DMS53 treated with DMSO at 0.1 percent for 48 hours (cell line): ENCODE results near the gene HES3.

Experiments
- DNase-seq: peaks from one replicate; lab custom pipeline; 2025; ENCODE audit not compliant: unreplicated experiment; lab: John Stamatoyannopoulos, UW

Gene HES3, protein sequence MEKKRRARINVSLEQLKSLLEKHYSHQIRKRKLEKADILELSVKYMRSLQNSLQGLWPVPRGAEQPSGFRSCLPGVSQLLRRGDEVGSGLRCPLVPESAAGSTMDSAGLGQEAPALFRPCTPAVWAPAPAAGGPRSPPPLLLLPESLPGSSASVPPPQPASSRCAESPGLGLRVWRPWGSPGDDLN

DNA sequence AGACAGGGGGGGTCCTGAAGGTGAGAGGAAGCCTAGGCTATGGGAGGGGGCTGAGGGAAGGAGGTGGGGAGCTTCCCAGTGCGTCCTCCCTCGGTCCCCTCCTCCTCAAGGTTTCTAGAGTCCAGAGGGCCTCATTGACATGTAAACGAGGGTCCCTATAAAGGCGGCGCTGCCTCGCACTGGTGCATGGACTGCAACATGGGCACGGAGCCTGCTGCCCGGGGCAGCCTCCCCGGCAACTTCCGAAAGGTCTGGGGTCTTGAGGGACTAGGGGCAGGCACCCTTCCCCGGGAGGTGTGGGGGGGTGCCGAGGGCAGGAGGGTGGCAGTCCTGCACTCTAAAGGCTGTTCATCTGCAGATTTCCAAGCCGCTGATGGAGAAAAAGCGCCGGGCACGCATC is at the start of gene HES3:
Gene HES3, plus strand, starts transcription at position 187 of the 400 bp plus-strand sequence. Its CDS starts 187 bp downstream, at position 374.
- no peak for DNase-seq

DNA sequence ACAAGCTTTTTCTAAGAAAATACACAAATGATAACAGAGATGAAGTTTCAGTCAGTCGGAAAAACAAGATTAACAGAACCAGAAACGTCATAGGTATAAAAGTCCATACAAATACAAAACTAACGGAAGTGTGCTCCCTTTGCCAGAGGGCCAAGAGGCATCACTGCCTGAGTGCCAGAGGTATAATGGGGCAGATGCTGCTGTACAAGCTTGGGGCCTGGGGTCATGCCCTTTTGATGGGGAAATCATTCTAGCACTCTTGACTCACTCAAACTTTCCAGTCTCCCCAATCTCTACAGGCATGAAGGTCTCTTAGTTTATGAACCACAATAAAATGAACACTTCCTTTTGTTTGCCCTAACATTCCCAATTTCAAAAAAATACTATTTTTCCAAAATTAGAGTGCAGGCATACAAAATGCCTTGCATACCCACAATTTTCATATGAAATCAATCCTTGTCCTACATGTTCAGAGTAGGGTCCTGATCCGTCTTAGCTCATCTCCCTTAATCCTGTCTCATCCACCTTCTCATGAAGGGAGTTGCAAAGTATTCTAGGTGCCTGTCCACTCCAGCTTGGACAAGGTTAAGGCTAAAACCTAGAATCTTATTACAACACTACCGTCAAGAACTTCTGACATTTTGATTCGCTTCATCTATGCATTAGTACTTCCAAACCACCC is 46.1 kb upstream of the HES3 start:
- no peak for DNase-seq

DNA sequence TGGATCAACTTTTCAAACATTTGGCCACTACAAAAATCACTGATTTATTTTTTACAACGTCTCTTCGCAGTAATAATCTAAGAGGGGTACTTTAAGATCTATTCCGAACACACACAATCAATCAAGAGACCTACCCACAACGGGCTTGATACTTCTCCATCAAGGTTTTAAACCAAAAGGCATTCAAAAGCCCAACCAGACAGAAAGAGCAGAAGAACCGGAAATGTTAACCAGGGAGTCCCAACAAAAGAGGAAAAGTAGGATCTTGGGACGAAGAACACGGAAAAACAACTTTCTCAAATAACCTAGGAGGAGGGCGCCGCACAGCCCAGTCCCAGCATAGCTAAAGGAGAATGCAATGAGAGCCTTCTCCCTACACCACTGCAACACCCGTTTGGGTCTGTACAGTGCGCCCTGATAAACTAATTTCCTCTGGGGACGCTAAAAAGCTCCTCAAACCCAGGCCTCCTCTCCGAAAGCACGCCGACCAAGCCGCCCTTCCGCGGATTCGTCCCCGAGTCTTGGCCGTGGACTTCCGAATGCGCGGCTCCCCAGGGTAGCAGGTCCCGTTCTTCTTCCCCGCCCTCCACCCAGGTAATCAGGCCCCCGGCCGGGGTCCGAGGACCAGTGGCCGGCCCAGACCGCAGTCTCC is 45.2 kb upstream of the HES3 start:
- no peak for DNase-seq

DNA sequence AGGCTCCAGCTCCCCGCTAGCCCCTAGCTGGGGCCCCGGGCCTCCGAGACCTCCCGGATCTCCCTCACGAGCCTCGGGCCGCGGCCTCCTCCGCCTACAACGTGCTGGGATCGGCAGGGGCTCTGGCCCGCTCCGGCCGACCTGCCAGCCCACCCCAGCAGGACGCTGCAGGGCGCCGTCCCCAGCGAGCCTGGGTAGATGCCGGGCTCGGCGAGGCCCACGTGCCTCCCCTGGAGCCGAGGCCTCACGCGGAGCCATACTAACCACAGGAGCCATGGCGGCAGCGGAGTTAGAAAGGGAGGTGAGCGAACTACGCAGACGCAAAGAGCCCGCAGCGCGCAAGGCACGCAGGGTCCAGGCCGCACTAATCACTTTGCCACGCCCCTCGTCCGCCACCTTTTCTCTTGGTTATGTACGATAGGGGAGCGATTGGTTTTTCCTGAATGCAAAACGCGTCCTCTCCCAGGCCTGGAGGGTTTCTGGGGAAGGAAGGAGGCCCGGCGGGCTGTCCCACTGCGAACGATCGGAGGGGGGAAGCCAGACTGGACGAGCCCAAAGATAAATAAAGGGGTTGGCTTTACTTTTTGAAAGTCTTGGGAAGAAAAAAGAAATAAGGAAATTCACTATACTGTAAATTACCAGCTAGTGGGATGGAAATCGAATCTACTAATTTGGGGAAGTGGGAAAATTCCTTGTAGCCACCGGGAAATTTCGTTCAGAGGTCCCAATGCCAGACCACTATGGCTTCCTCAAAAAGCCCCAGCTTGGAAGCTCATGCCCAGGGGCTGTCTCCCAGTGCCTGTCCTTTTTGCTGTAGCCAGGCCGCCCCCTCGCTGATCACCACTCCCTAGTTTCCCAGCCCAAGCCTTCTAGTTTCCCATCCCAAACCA is 44.4 kb upstream of the HES3 start, which contains the start of gene RPL22:
Gene RPL22, minus strand, starts transcription at position 298 of the 890 bp plus-strand sequence. Its CDS starts 22 bp downstream, at position 276.
- peak; percentile 99 for DNase-seq

DNA sequence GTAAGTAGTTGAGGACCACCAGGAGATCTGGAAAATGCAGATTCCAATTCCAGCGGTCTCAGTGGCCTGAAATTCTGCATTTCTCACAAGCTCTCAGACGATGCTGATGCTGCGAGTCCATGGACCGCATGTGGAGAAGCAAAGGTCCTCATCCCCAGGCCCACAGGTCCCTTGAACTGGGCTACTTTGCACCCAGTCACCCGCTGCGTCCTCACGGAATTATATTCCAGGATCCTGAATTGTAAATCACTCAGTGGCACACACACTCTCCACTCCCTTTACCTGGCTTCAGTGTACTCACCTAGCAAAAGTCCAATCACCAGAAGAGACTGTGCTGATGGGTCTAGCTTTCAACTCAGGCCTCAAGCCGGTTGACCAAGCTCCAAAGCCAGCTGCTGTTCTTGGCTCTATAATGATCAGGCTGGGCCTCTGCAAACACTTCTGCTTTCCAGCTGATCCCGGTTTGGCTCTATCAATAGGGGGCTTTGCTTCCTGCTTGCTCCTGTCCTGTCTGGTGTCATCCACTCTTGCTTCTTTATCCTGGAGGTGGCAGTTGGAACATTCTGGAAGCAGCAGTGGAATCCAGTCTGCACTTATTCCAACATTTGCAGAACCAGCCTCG is 43.7 kb upstream of the HES3 start:
- DNase-seq, result no peak

DNA sequence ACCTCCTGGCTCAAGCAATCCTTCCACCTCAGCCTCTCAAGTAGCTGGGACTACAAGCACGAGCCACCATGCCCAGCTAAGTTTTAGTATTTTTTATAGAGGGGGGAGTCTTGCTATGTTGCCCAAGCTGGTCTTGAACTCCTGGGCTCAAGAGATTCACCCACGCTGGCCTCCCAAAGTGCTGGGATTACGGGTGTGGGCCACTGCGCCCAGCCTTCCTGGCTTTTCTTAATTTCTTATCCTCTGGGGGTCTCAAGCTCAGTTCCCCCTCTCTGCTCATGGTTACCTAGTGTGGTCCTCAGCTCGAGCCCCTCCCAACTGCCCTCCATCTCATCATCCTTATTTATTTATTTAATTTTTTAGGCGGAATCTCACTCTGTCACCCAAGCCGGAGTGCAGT is 41.7 kb upstream of the HES3 start:
- DNase-seq, result no peak

DNA sequence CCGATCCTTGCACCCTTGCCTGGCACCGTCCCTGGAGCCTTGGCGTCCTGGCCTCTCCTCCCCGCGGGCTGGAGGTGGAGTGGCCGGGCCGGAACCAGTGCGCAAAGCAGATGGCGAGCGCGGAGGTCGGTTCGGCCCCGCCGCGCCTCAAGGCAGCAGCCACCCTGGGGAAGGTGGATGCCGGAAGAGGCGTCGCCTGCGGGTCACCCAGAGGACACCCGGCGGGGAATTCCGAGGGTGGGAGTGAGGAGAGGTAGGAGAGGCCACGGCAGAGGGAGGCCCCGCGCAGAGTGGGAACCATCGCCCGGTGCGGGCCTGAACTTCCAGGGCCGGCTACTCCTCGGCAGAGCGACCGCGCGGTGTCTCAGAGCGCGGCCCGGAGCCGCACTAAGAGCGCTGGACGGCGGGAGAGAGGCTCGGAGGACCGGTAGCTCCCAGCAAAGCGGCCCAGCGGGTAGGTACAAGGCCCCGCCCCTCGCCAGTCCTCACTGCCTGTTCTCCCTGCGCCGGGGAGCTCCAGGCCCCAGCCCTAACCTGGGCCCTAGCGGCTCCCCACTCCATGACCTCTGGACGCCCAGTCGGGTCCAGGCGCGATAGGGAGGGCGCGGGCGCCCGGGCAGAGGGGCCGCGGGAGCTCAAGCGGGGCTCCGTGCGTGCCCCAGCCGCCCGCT is 38.0 kb upstream of the HES3 start, which contains the start of gene RNF207:
Gene RNF207, plus strand, starts transcription at position 271 of the 671 bp plus-strand sequence. CDS start 417 bp downstream, outside the sequence.
- peak; percentile 79 for DNase-seq

DNA sequence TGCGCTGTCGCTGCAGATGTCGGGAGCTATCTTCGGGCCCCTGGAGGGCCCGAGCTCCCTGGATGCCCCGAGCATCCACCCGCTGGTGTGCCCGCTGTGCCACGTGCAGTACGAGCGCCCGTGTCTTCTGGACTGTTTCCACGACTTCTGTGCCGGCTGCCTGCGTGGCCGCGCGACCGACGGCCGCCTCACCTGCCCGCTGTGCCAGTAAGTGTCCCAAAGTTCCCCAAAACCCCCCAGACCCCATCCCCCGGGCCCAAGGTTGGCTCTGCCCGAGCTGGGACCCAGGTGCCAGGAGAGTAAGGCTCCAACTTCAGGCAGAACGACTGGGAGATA is 37.5 kb upstream of the HES3 start:
- no peak for DNase-seq

DNA sequence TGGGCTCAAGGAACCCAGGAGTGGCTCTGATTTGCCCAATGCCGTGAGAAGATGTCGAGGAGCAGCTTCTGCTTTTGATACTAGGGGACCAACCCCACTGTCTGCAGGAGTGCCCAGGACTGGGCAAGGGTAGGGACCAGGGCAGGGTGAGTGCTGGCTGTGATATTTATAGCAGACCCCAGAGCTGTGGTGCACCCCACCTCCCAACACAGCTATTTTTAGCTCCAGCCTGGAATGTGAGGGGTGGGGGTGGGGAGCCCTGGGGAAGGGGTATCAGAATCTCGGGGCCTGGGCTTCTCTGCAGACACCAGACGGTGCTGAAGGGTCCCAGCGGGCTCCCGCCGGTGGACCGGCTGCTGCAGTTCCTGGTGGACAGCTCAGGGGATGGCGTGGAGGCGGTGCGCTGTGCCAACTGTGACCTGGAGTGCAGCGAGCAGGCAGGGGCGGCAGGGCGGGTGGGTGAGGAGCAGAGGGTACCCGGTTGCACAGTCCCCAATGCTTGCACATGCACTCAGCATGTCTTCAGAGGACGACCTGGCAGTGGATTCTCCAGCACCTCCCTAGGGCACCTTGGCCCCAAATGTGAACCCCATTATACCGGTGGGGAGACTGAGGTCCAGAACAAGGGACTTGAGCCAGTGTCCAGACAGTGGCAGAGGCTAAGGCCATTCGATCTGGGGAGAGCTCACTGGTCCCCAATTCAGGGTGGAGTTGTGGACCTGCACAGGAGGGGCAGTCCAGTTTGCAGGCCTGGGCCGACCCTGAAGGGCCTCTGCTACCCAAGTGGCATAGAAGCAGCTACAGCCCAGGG is 36.7 kb upstream of the HES3 start:
- no peak for DNase-seq

DNA sequence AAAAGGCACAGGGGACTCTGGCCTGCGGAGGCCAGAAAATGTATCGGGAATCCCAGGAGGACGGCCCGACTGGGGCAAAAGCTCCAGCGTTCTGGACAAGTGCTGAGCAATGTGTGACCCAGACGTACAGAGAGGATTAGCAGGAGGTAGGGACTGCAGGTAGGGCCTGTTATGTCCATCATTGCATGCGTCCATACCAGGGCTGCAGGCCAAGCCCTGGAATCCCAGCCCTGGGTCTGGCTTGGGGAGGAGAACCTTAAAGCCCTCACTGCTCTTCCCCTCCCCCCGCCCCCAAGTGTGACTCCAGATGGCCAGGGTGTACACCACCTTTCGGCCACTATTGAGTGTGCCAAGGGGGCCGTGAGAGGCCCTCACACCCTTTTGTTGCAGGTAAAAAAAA is 36.1 kb upstream of the HES3 start:
- no peak for DNase-seq

DNA sequence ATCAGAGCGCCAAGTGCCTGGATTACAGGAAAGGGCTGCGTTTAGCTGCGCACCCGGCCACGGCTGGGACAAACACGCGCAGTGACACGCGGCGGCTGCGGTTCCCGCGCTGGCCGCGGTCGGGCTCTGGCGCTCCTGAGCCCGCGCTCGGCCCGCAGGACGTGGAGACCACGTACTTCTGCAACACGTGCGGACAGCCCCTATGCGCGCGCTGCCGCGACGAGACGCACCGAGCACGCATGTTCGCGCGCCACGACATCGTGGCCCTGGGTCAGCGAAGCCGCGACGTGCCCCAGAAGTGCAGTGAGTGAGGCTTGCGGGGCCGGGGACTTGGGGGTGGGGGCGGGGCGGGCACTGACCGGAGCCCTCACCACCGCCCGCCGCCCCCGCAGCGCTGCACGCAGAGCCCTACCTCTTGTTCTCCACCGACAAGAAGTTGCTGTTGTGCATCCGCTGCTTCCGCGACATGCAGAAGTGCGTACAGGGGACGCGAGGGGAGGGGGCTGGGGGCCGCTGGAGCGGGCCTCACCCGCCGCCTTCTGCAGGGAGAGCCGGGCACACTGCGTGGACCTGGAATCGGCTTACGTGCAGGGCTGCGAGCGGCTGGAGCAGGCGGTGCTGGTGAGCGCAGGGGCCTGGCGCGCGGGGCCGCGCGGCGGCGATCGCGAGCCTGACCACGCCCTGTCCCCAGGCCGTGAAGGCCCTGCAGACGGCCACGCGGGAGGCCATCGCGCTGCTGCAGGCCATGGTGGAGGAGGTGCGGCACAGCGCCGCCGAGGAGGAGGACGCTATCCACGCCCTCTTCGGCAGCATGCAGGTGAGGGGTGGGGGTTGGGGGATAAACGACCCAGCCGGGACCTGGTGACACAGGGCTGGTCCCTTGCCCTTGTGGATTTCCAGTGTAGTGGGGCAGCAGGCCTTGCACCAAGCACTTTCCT is 35.0 kb upstream of the HES3 start:
- no peak for DNase-seq

DNA sequence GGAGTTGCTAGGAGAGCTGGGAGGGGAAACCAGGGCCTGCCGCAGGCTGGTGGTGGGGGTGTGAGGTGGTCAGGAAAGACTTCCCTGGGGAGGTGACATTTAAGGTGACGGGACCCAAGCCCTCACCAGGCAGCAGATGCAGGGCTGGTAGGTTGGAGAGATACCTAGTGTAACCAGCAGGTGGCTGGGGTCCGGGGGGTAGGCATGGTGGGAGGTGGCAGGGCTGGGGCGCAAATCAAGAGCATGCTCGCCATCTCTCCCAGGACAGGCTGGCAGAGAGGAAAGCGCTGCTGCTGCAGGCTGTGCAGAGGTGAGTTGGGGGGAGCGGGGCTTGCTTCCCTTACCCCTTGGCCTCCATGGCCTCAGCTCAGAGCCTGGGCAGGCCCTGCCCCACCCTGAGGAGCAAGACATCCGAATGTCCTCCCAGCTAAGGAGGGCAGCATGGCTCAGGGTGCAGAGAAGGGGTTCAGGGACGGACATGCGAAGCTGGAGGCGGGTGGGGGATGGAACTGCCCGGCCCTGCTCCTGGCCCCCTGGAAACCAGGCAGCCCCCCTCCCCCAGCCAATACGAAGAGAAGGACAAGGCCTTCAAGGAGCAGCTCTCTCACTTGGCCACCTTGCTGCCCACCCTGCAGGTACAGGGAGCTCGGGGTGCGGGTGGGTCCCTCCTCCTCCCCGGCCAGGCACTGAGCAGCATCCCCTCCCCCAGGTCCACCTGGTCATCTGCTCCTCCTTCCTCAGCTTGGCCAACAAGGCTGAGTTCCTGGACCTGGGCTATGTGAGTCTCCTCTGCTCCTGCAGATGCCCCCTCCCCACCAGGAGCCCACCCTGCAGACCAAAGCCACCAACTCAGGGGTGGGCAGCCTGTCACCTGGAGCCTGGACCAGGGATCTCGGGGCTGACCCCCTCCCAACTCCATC is 34.1 kb upstream of the HES3 start:
- no peak for DNase-seq

DNA sequence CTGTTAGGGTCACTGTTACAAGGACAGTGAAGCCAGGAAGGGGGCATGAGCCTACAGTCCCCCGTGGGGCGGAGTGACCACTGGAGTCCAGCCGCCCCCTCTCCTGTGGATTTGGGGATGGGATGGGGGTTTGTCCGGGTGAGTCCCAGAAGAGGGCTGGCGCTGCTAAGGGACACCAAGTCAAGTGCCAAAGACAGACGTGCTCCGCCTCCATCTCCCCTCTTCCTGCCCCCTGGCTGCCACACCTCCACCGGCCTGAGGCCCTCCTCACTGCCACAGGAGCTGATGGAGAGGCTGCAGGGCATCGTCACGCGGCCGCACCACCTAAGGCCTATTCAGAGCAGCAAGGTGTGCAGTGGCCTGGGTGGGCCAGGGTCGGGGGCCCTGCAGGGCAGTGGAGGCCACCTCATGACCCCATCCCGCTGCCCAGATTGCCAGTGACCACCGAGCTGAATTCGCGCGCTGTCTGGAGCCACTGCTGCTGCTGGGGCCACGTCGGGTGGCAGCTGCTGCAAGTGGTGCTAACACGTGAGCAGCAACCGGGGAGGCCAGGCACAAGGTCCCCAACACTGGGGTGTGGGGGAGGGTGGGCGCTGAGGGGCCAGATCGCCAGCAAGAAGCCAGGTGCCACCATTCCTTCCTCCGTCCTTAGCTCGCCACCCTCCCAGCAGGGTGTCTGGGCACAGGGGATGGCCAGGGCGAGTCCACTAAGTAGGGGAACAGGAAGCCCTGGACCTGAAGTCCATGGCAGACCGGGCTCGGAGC is 33.2 kb upstream of the HES3 start:
- no peak for DNase-seq

DNA sequence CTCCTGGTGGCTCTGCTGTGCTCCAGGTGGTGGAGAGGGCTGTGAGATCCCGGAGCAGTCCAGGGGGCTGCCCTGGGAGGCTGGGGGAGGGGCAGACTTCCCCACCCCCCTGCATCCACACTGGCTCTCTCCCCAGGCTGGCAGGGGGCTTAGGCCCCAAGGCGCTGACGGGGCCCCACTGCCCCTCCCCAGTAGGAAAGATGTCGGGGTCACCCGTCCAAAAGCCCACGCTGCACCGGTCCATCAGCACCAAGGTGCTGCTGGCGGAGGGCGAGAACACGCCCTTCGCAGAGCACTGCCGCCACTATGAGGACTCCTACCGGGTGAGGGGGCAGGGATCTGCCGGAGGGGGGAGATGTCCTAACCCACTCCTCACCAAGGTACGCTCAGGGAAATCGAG is 32.2 kb upstream of the HES3 start:
- no peak for DNase-seq

DNA sequence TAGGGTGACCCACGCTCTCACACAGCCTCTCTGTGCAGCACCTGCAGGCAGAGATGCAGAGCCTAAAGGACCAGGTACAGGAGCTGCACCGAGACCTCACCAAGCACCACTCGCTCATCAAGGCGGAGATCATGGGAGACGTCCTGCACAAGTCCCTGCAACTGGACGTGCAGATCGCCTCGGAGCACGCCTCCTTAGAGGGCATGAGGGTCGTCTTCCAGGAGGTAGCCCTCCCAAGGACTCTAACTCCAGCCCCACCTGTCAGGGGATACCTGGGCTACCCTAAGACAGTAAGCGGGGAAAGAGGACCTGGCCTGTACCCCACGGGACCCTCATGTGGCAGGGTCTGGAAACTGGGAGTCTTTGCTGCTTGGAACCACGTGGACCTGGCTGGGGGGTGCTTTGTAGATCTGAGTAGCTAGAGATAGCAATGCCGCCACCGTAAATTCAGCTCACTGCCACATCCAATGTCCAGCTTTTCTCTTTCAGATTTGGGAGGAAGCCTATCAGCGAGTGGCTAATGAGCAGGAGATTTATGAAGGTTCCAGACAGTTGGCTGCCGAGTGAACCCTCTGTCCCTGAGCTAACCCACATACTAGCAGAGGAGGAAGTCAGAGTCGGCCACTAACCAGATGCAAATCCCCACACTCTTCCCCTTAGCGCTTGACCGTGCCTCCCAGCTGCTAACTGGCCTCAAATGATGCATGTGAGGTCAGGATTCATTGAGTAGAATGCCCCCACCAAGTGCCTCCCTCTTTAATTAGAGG is 31.6 kb upstream of the HES3 start:
- DNase-seq, result no peak
